ENCODE measurements around the gene SERPINB3. TPM values are rescaled to one million over a fixed set of nuclear protein-coding genes. Genes with fewer than 3 reads are reported as not detected.
"Not testable (repeated sequence)": the region's sequence is repeated elsewhere in the genome, so short reads cannot be mapped to it uniquely, and the experiment has no call there.

SERPINB3 gene
- total RNA-seq, 2 experiments from 2014 or later: not detected

GRCh38 chr18:63648241-63648640 is 13.5 kb downstream of the SERPINB3 start:
- DNase-seq (ENCODE audit: low spot score): no peak
- no peak for TF ChIP-seq EZH2phosphoT487 (IDR thresholded peaks at IDR 0.05; ENCODE audit: borderline replicate concordance, low read depth, low read length)
- TF ChIP-seq, protein P1, sequence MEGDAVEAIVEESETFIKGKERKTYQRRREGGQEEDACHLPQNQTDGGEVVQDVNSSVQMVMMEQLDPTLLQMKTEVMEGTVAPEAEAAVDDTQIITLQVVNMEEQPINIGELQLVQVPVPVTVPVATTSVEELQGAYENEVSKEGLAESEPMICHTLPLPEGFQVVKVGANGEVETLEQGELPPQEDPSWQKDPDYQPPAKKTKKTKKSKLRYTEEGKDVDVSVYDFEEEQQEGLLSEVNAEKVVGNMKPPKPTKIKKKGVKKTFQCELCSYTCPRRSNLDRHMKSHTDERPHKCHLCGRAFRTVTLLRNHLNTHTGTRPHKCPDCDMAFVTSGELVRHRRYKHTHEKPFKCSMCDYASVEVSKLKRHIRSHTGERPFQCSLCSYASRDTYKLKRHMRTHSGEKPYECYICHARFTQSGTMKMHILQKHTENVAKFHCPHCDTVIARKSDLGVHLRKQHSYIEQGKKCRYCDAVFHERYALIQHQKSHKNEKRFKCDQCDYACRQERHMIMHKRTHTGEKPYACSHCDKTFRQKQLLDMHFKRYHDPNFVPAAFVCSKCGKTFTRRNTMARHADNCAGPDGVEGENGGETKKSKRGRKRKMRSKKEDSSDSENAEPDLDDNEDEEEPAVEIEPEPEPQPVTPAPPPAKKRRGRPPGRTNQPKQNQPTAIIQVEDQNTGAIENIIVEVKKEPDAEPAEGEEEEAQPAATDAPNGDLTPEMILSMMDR (conservative IDR thresholded peaks at IDR 0.05; ENCODE audit: low read length): no peak
- Histone ChIP-seq H3K9me2 (ENCODE audit: insufficient read depth, low read length) (no peaks in the 10 kb centered on the region), H3K27ac (ENCODE audit: low read depth, low read length, poor library complexity, severe bottlenecking) (no peak overlapping the region), H3K4me2 (ENCODE audit: low read length) (no peak overlapping the region), H3K9me3 (ENCODE audit: low read length) (no peaks in the 10 kb centered on the region), H3K79me2 (ENCODE audit: insufficient read depth, low read depth, low read length) (no peaks in the 10 kb centered on the region), H4K20me1 (ENCODE audit: insufficient read depth, low read length) (no peaks in the 10 kb centered on the region), H2AFZ (ENCODE audit: low read length) (no peak overlapping the region), H3K4me1 (ENCODE audit: insufficient read depth, low read length, poor library complexity, severe bottlenecking) (no peaks in the 10 kb centered on the region), H3K4me3 (ENCODE audit: low read depth, low read length, poor library complexity, severe bottlenecking) (no peak overlapping the region), H3K36me3 (ENCODE audit: insufficient read depth, low read length) (no peaks in the 10 kb centered on the region)
- intact Hi-C loops (cut with micrococcal nuclease; ENCODE audit: unreplicated experiment): no loop called here
- ChIA-PET POLR2A (no interaction called here), CTCF (ENCODE audit: unreplicated experiment) (no interaction called here)
- no TSS peak for BruUV-seq (replicated peaks)

DNA sequence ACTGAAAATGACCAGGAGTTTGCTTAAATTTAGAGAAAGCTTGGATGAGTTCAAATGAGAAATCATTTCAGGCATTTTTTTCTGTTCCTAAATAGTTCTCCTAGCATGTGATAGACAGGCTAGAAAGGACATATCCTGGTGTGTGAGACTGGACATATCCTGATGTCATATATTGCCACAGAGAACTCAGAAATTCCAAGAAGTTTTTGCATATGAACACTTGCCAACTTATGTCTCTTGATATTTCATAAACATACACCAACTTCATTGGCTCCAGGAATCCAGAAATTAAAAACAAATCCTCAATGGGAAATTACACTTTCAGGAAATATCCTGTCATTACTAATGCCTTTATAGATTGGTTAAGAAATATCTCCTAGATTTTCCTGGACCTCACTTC is 14.8 kb downstream of the SERPINB3 start:
- TF ChIP-seq EZH2phosphoT487 (IDR thresholded peaks at IDR 0.05; ENCODE audit: borderline replicate concordance, low read depth, low read length): no peak
- TF ChIP-seq, protein P1 (conservative IDR thresholded peaks at IDR 0.05; ENCODE audit: low read length): no peak
- Histone ChIP-seq H3K4me2 (ENCODE audit: low read length) (no peak overlapping the region), H3K36me3 (ENCODE audit: insufficient read depth, low read length) (no peaks in the 10 kb centered on the region), H4K20me1 (ENCODE audit: insufficient read depth, low read length) (no peaks in the 10 kb centered on the region), H3K9me2 (ENCODE audit: insufficient read depth, low read length) (no peaks in the 10 kb centered on the region), H3K27ac (ENCODE audit: low read depth, low read length, poor library complexity, severe bottlenecking) (no peak overlapping the region), H3K4me1 (ENCODE audit: insufficient read depth, low read length, poor library complexity, severe bottlenecking) (no peaks in the 10 kb centered on the region), H3K79me2 (ENCODE audit: insufficient read depth, low read depth, low read length) (no peaks in the 10 kb centered on the region), H3K4me3 (ENCODE audit: low read depth, low read length, poor library complexity, severe bottlenecking) (no peak overlapping the region), H2AFZ (ENCODE audit: low read length) (no peak overlapping the region), H3K9me3 (ENCODE audit: low read length) (no peaks in the 10 kb centered on the region)
- no peak for DNase-seq (ENCODE audit: low spot score)
- POLR2A ChIA-PET: no interaction called here
- CTCF ChIA-PET (ENCODE audit: unreplicated experiment): no interaction called here
- no TSS peak for BruUV-seq (replicated peaks)
- intact Hi-C loops (cut with micrococcal nuclease; ENCODE audit: unreplicated experiment): no loop called here

DNA sequence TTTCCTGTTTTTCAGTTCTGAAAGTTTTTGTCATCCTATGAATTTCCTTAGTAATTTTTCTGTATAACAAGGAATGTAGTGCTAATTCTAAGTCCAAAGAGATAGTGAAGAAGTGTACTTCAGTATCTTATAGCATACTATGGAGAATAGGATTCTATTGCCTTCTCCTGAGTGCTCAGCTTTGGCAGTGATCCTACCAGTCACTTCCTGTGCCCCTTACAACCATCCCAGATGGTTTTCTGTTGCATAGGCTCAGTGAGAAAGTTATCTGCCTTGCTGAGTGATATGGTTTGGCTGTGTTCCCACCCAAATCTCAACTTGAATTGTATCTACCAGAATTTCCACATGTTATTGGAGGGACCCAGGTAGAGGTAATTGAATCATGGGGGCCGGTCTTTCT is 17.0 kb downstream of the SERPINB3 start:
- H3K36me3 ChIP-seq (ENCODE audit: insufficient read depth, low read length); intact Hi-C loops (cut with micrococcal nuclease; ENCODE audit: unreplicated experiment); BruUV-seq (replicated peaks); POLR2A ChIA-PET; H4K20me1 ChIP-seq (ENCODE audit: insufficient read depth, low read length); H3K9me3 ChIP-seq (ENCODE audit: low read length); DNase-seq (ENCODE audit: low spot score); H3K27ac ChIP-seq (ENCODE audit: low read depth, low read length, poor library complexity, severe bottlenecking); H3K4me3 ChIP-seq (ENCODE audit: low read depth, low read length, poor library complexity, severe bottlenecking); H2AFZ ChIP-seq (ENCODE audit: low read length); H3K4me1 ChIP-seq (ENCODE audit: insufficient read depth, low read length, poor library complexity, severe bottlenecking); H3K9me2 ChIP-seq (ENCODE audit: insufficient read depth, low read length); H3K4me2 ChIP-seq (ENCODE audit: low read length); CTCF ChIA-PET (ENCODE audit: unreplicated experiment); H3K79me2 ChIP-seq (ENCODE audit: insufficient read depth, low read depth, low read length): not testable (repeated sequence)

GRCh38 chr18:63644142-63644541 is 17.6 kb downstream of the SERPINB3 start, which contains the start of gene SERPINB4:
Gene SERPINB4, minus strand, starts transcription at chr18:63644256. Its CDS starts 679 bp downstream, at chr18:63643577.
- intact Hi-C loops (cut with micrococcal nuclease; ENCODE audit: unreplicated experiment); H3K79me2 ChIP-seq (ENCODE audit: insufficient read depth, low read depth, low read length); H3K36me3 ChIP-seq (ENCODE audit: insufficient read depth, low read length); POLR2A ChIA-PET; H3K9me2 ChIP-seq (ENCODE audit: insufficient read depth, low read length); H2AFZ ChIP-seq (ENCODE audit: low read length); BruUV-seq (replicated peaks); DNase-seq (ENCODE audit: low spot score); H3K27ac ChIP-seq (ENCODE audit: low read depth, low read length, poor library complexity, severe bottlenecking); H4K20me1 ChIP-seq (ENCODE audit: insufficient read depth, low read length); H3K4me2 ChIP-seq (ENCODE audit: low read length); H3K4me3 ChIP-seq (ENCODE audit: low read depth, low read length, poor library complexity, severe bottlenecking); H3K4me1 ChIP-seq (ENCODE audit: insufficient read depth, low read length, poor library complexity, severe bottlenecking); H3K9me3 ChIP-seq (ENCODE audit: low read length); CTCF ChIA-PET (ENCODE audit: unreplicated experiment): not testable (repeated sequence)

DNA sequence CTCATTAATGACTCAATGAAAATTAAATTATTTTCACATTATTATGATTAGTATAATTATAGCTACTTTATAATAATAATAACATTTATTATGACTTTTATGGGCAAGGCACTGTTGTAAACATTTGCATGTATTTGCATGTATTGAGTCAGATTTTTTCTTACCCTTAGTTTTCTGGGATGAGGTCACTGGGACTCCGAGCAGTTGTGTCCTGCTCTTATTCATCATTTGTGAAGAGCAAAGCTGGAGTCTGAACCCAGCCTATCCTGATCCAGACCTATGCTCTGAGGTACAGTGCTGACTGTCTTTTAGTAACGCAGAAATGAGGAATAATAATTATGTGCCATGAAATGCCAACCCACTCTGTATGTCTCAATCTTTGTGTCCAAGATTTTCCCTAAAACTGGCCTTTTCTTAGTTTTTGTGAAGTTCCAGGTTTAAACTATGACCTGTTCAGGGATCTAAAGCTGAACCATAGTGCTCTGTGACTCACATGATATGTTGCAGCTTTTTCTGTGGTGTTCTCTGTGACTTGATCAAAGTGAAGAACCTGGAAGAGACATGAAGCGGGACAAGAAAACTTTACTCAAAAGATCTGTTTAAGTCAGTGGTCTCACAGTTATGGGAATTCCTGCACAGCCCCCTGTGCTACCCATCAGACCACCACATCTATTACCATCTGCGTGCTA is 18.9 kb downstream of the SERPINB3 start:
- intact Hi-C loops (cut with micrococcal nuclease; ENCODE audit: unreplicated experiment); BruUV-seq (replicated peaks): not testable (repeated sequence)

More for the DNA sequence above, 18.9 kb downstream of the SERPINB3 start:
- H3K27ac ChIP-seq (ENCODE audit: low read depth, low read length, poor library complexity, severe bottlenecking); H3K79me2 ChIP-seq (ENCODE audit: insufficient read depth, low read depth, low read length); H3K4me2 ChIP-seq (ENCODE audit: low read length); H3K9me2 ChIP-seq (ENCODE audit: insufficient read depth, low read length); H2AFZ ChIP-seq (ENCODE audit: low read length); DNase-seq (ENCODE audit: low spot score); H3K4me1 ChIP-seq (ENCODE audit: insufficient read depth, low read length, poor library complexity, severe bottlenecking); H3K36me3 ChIP-seq (ENCODE audit: insufficient read depth, low read length); CTCF ChIA-PET (ENCODE audit: unreplicated experiment); H4K20me1 ChIP-seq (ENCODE audit: insufficient read depth, low read length); H3K4me3 ChIP-seq (ENCODE audit: low read depth, low read length, poor library complexity, severe bottlenecking); H3K9me3 ChIP-seq (ENCODE audit: low read length): not testable (repeated sequence)
- POLR2A ChIA-PET: interaction anchor here (0.7 kb wide), 1 partner anchor 1512 kb away, joined by 3 read pairs; no protein-coding TSS in a partner anchor

All from OCI-LY7 (cell line).